AG04450 (cell line): ENCODE data around the gene NSRP1. TPM values are rescaled to one million over a fixed set of nuclear protein-coding genes. Genes with fewer than 3 reads are reported as not detected.

ENCODE experiments used
- CTCF ChIA-PET: fragments of 300-600, 350-600 bp; formaldehyde crosslinking; extraction: SDS; loops from one replicate; lab custom pipeline; 2022; ENCODE audit warnings: antibody characterized with exemption, inconsistent platforms; lab: Charles Lee
- POLR2A ChIA-PET: fragments of 350-600 bp; formaldehyde crosslinking; extraction: SDS; loops from one replicate; lab custom pipeline; 2021; ENCODE audit warnings: antibody characterized with exemption, inconsistent platforms; lab: Yijun Ruan, JAX
- DNase-seq: peaks from one replicate; pipeline ENCODE4 v3.0.0-alpha.2; 2011; ENCODE audit warnings: low read depth, low spot score
- H3K27ac ChIP-seq: one replicate; pipeline ENCODE4 v1.5.1; 2012; ENCODE audit warnings: low read depth, low read length, control low read depth
- H3K27me3 ChIP-seq: one replicate; pipeline ENCODE4 v1.6.0; 2012; ENCODE audit warnings: low read length; ENCODE audit not compliant: control insufficient read depth, insufficient read depth
- H3K4me3 ChIP-seq: 2 replicates; pipeline ENCODE4 v1.5.1; 2011; ENCODE audit warnings: mild to moderate bottlenecking, low read depth, low read length, control low read depth
- H3K9me3 ChIP-seq: 2 replicates; pipeline ENCODE4 v1.5.1; 2012; ENCODE audit warnings: low read length; ENCODE audit not compliant: control insufficient read depth, insufficient read depth
- CTCF ChIP-seq: IDR thresholded peaks from 2 replicates; pipeline ENCODE4 v1.5.1; 2011; ENCODE audit warnings: low read depth, low read length, control low read depth, inconsistent platforms
- polyA plus RNA-seq: library from polyadenylated mRNA; depleted of rRNA; stranded (reverse); fragments of >200 nt; gene quantifications from 2 replicates; pipeline ENCODE4 v1.2.3, GENCODE V29; 2011

The NSRP1 gene
- polyA plus RNA-seq, 1 experiment: 18.6 TPM

- Histone ChIP-seq H3K4me3 (no peak overlapping the region), H3K9me3 (no peaks in the 10 kb centered on the region), H3K27me3 (peaks cover 2% of the 10 kb centered on the region), H3K27ac (no peak overlapping the region)
- ChIA-PET CTCF (interaction anchor here (0.7 to 6.7 kb wide), 10 partner anchors 10 to 512 kb away, joined by 3 to 178 read pairs (median 50); partner anchors contain the start of gene SSH2), POLR2A (no interaction called here)
- no peak for TF ChIP-seq CTCF
- no peak for DNase-seq
These were observed 24.8 kb upstream of the NSRP1 start for GRCh38 chr17:30091771-30092170.

- Histone ChIP-seq H3K4me3 (no peak overlapping the region), H3K27me3 (peaks cover under 1% of the 10 kb centered on the region), H3K9me3 (no peaks in the 10 kb centered on the region), H3K27ac (no peak overlapping the region)
- CTCF ChIA-PET: interaction anchor here (0.6 to 6.7 kb wide), 81 partner anchors 11 to 728 kb away, joined by 3 to 178 read pairs (median 5); partner anchors contain the start of genes EFCAB5 and SSH2
- TF ChIP-seq CTCF: no peak
- DNase-seq: no peak
- POLR2A ChIA-PET: no interaction called here
These were observed 23.7 kb upstream of the NSRP1 start for GRCh38 chr17:30092886-30093285.

- H3K27me3 ChIP-seq: peaks cover 3% of the 10 kb centered on the region
- DNase-seq: no peak
- no peak overlapping the region for H3K4me3 ChIP-seq
- ChIA-PET CTCF (interaction anchor here (0.6 to 6.7 kb wide), 83 partner anchors 12 to 729 kb away, joined by 3 to 178 read pairs (median 5); partner anchors contain the start of genes EFCAB5 and SSH2), POLR2A (interaction anchor here (0.6 kb wide), 1 partner anchor 313 kb away, joined by 5 read pairs; no protein-coding TSS in a partner anchor)
- H3K9me3 ChIP-seq: no peaks in the 10 kb centered on the region
- TF ChIP-seq CTCF: peak; percentile 71
- no peak overlapping the region for H3K27ac ChIP-seq
These were observed 23.0 kb upstream of the NSRP1 start for GRCh38 chr17:30093463-30094147.

GRCh38 chr17:30095507-30096244, 20.9 kb upstream of the NSRP1 start:
- DNase-seq: peak; percentile 61
- no peak overlapping the region for H3K4me3 ChIP-seq
- H3K27ac ChIP-seq: no peak overlapping the region
- peaks cover 5% of the 10 kb centered on the region for H3K27me3 ChIP-seq
- no peaks in the 10 kb centered on the region for H3K9me3 ChIP-seq
- CTCF ChIA-PET: interaction anchor here (0.6 to 6.7 kb wide), 14 partner anchors 11 to 514 kb away, joined by 3 to 178 read pairs (median 5); partner anchors contain the start of gene SSH2
- TF ChIP-seq CTCF: peak; percentile 76
- POLR2A ChIA-PET: no interaction called here
